HG03103 (cell line): Measurements from ENCODE around the gene WNT3.

ENCODE experiments used
- ATAC-seq: cut with Tn5 transposase; IDR thresholded peaks from one replicate; pipeline ENCODE4 v1.9.1; 2021; ENCODE audit warnings: low read depth; ENCODE audit not compliant: unreplicated experiment

WNT3 gene

GRCh38 chr17:46789610-46790009 is 28.9 kb downstream of the WNT3 start:
- ATAC-seq, result no peak

- ATAC-seq, result no peak
These were observed 29.7 kb downstream of the WNT3 start for GRCh38 chr17:46788796-46789195.

- ATAC-seq, result no peak
These were observed 30.2 kb downstream of the WNT3 start for GRCh38 chr17:46788300-46788699.

- ATAC-seq, result no peak
These were observed 31.0 kb downstream of the WNT3 start for GRCh38 chr17:46787478-46787877.

GRCh38 chr17:46785696-46786095 is 32.8 kb downstream of the WNT3 start:
- ATAC-seq, result no peak

GRCh38 chr17:46783031-46783593 is 35.4 kb downstream of the WNT3 start:
- ATAC-seq, result no peak

- ATAC-seq, result no peak
These were observed 36.1 kb downstream of the WNT3 start for GRCh38 chr17:46782250-46782953.

- no peak for ATAC-seq
These were observed 38.5 kb downstream of the WNT3 start for GRCh38 chr17:46780003-46780373.

- no peak for ATAC-seq
These were observed 40.3 kb downstream of the WNT3 start for GRCh38 chr17:46777943-46778915.

- no peak for ATAC-seq
These were observed 42.0 kb downstream of the WNT3 start for GRCh38 chr17:46776298-46777005.

- no peak for ATAC-seq
These were observed 44.3 kb downstream of the WNT3 start for GRCh38 chr17:46774108-46774737.

GRCh38 chr17:46773676-46774075 is 44.8 kb downstream of the WNT3 start:
- ATAC-seq, result no peak

GRCh38 chr17:46773221-46773605 is 45.3 kb downstream of the WNT3 start:
- no peak for ATAC-seq

GRCh38 chr17:46772475-46773220 is 45.8 kb downstream of the WNT3 start:
- no peak for ATAC-seq

GRCh38 chr17:46771561-46772474 is 46.7 kb downstream of the WNT3 start:
- ATAC-seq, result no peak

- no peak for ATAC-seq
These were observed 47.5 kb downstream of the WNT3 start for GRCh38 chr17:46770818-46771560.

GRCh38 chr17:46770439-46770817 is 48.1 kb downstream of the WNT3 start:
- no peak for ATAC-seq
